DOHH2 (cell line): ENCODE results near the gene RMC1.

Source experiments
- H3F3A ChIP-seq: fragments of 200-600 bp; sonication (generic), shearing (Covaris generic); 2 replicates; pipeline ENCODE4 v1.6.0; 2016; ENCODE audit warnings: antibody characterized with exemption, mild to moderate bottlenecking; ENCODE audit not compliant: control insufficient read depth, insufficient read depth
- H3K27ac ChIP-seq: fragments of 200-600 bp; sonication (generic); 2 replicates; pipeline ENCODE4 v1.5.1; 2014; ENCODE audit warnings: low read depth, mild to moderate bottlenecking, low read length, moderate library complexity
- H3K27me3 ChIP-seq: fragments of 200-600 bp; sonication (generic); 2 replicates; pipeline ENCODE4 v1.6.1; 2014; ENCODE audit warnings: mild to moderate bottlenecking, low read length, mixed read lengths; ENCODE audit not compliant: control insufficient read depth
- H3K36me3 ChIP-seq: fragments of 200-600 bp; sonication (generic); 2 replicates; pipeline ENCODE4 v1.6.1; 2014; ENCODE audit warnings: mild to moderate bottlenecking, low read length, moderate library complexity, mixed read lengths; ENCODE audit not compliant: control insufficient read depth
- H3K4me1 ChIP-seq: fragments of 200-600 bp; sonication (generic); 2 replicates; pipeline ENCODE4 v1.6.1; 2014; ENCODE audit warnings: mild to moderate bottlenecking, low read length, mixed read lengths; ENCODE audit not compliant: control insufficient read depth
- H3K4me2 ChIP-seq: fragments of 200-600 bp; sonication (generic); 2 replicates; pipeline ENCODE4 v1.6.0; 2014; ENCODE audit warnings: mild to moderate bottlenecking, low read length, moderate library complexity
- H3K4me3 ChIP-seq: fragments of 200-600 bp; sonication (generic); 2 replicates; pipeline ENCODE4 v1.5.1; 2014; ENCODE audit warnings: mild to moderate bottlenecking, low read length, mixed read lengths
- H3K79me2 ChIP-seq: fragments of 200-600 bp; sonication (generic); 2 replicates; pipeline ENCODE4 v1.6.1; 2014; ENCODE audit warnings: mild to moderate bottlenecking, low read length, mixed read lengths; ENCODE audit not compliant: control insufficient read depth
- H3K9me2 ChIP-seq: fragments of 200-600 bp; sonication (generic); replicated peaks from 2 replicates; pipeline ENCODE4 v1.6.1; 2014; ENCODE audit warnings: mild to moderate bottlenecking, low read length, mixed read lengths; ENCODE audit not compliant: control insufficient read depth
- H3K9me3 ChIP-seq: fragments of 200-600 bp; sonication (generic); 2 replicates; pipeline ENCODE4 v1.6.1; 2014; ENCODE audit warnings: antibody characterized with exemption, low read length, mixed read lengths; ENCODE audit not compliant: control insufficient read depth, insufficient read depth
- H4K20me1 ChIP-seq: fragments of 200-600 bp; sonication (generic); 2 replicates; pipeline ENCODE4 v1.6.0; 2014; ENCODE audit warnings: low read depth, mild to moderate bottlenecking, antibody characterized with exemption, low read length, moderate library complexity; ENCODE audit not compliant: control insufficient read depth, insufficient read depth
- EZH2phosphoT487 ChIP-seq: fragments of 200-600 bp; sonication (generic); IDR thresholded peaks from 2 replicates; pipeline ENCODE4 v1.6.1; 2017; ENCODE audit warnings: borderline replicate concordance, mild to moderate bottlenecking, antibody characterized with exemption, low read length, moderate library complexity, mixed read lengths
- TF ChIP-seq, protein P1 (sequence below): fragments of 200-600 bp; sonication (generic); IDR thresholded peaks from one replicate; pipeline ENCODE4 v1.5.1; 2014; ENCODE audit warnings: antibody characterized with exemption, mild to moderate bottlenecking, low read depth, low read length; ENCODE audit not compliant: poor library complexity, severe bottlenecking

RMC1 gene

GRCh38 chr18:23503038-23503962 is at the start of gene RMC1:
TSS of gene RMC1 (plus strand) at chr18:23503511. CDS start at chr18:23503619, 108 bp downstream.
- Histone ChIP-seq H3K36me3 (peaks cover 28% of the 10 kb centered on the region), H3K9me2 (no peaks in the 10 kb centered on the region), H3K27me3 (no peaks in the 10 kb centered on the region), H4K20me1 (no peaks in the 10 kb centered on the region), H3K79me2 (peaks cover 45% of the 10 kb centered on the region), H3K9me3 (no peaks in the 10 kb centered on the region), H3K4me1 (peaks cover 46% of the 10 kb centered on the region), H3F3A (0 out of 2 replicates have a peak, but pooled peaks cover 3% of the 10 kb centered on the region), H3K4me2 (peak within 1 kb of the TSS; percentile 87), H3K27ac (peak within 1 kb of the TSS; percentile 49), H3K4me3 (peak within 1 kb of the TSS; percentile 91)
- TF ChIP-seq EZH2phosphoT487: no peak
- TF ChIP-seq, protein P1, sequence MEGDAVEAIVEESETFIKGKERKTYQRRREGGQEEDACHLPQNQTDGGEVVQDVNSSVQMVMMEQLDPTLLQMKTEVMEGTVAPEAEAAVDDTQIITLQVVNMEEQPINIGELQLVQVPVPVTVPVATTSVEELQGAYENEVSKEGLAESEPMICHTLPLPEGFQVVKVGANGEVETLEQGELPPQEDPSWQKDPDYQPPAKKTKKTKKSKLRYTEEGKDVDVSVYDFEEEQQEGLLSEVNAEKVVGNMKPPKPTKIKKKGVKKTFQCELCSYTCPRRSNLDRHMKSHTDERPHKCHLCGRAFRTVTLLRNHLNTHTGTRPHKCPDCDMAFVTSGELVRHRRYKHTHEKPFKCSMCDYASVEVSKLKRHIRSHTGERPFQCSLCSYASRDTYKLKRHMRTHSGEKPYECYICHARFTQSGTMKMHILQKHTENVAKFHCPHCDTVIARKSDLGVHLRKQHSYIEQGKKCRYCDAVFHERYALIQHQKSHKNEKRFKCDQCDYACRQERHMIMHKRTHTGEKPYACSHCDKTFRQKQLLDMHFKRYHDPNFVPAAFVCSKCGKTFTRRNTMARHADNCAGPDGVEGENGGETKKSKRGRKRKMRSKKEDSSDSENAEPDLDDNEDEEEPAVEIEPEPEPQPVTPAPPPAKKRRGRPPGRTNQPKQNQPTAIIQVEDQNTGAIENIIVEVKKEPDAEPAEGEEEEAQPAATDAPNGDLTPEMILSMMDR: peak; percentile 49

DNA sequence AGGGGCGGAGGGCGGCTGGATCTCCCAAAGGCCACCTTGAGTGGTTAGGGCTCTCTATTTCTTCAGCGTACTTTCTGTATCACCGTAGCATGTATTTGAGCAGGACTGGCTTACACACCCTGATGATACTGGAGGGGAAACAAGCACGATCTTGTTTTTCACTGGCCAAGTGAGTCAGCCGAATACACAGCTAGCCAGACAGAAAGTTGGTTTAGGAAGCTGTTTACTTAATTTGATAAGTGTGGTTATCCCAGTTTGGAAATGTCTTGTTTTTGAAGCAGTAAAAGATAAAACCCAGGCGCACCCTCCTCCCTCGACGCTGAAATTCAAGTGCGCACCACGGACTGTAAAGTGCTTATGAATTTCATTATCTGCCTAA is 49.6 kb upstream of the RMC1 start:
- peaks cover 35% of the 10 kb centered on the region for H3K4me1 ChIP-seq
- peak overlapping the region; percentile 99 for H3K4me2 ChIP-seq
- H3K9me2 ChIP-seq: no peaks in the 10 kb centered on the region
- H3K27me3 ChIP-seq: no peaks in the 10 kb centered on the region
- H3K36me3 ChIP-seq: peaks cover 17% of the 10 kb centered on the region
- TF ChIP-seq EZH2phosphoT487: no peak
- TF ChIP-seq, protein P1: no peak
- no peaks in the 10 kb centered on the region for H3K9me3 ChIP-seq
- H3K79me2 ChIP-seq: peaks cover 59% of the 10 kb centered on the region
- peak overlapping the region; percentile 83 for H3K4me3 ChIP-seq
- peaks cover 6% of the 10 kb centered on the region; the same call in 1 of the 2 replicates for H4K20me1 ChIP-seq
- peak overlapping the region; percentile 7; the same call in 1 of the 2 replicates for H3K27ac ChIP-seq
- H3F3A ChIP-seq: peaks cover 5% of the 10 kb centered on the region; the same call in 1 of the 2 replicates

DNA sequence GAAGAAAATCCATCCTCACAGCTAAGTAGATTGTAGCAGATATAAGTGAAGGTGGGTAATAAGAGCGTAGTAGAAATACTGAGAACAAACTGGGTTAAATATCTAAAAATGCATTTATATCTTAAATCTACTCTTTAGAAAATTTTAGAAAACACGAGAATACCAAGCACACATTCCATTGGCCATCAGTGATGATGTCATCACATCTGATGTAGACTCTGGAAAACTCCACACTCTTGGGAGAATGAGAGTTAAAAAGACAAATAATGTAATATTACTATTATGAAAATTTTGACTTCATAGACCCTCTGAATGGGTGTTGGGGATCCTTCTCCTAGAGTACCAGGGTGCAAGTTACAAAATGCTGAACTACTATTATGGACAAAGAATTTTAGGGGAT is 46.5 kb upstream of the RMC1 start:
- H3K4me1 ChIP-seq: peaks cover 22% of the 10 kb centered on the region
- H3K27me3 ChIP-seq: no peaks in the 10 kb centered on the region
- no peaks in the 10 kb centered on the region for H3K9me2 ChIP-seq
- H3F3A ChIP-seq: peaks cover 2% of the 10 kb centered on the region; the same call in 1 of the 2 replicates
- H3K9me3 ChIP-seq: no peaks in the 10 kb centered on the region
- H3K36me3 ChIP-seq: peaks cover 25% of the 10 kb centered on the region
- no peak overlapping the region for H3K27ac ChIP-seq
- H3K79me2 ChIP-seq: peaks cover 89% of the 10 kb centered on the region
- H4K20me1 ChIP-seq: peaks cover 20% of the 10 kb centered on the region; the same call in 1 of the 2 replicates
- no peak overlapping the region for H3K4me3 ChIP-seq
- no peak overlapping the region for H3K4me2 ChIP-seq
- no peak for TF ChIP-seq EZH2phosphoT487
- TF ChIP-seq, protein P1: no peak
